Esophagus muscularis mucosa (tissue), 4 donors: ENCODE measurements around the gene CSTF3. TPM values are rescaled to one million over a fixed set of nuclear protein-coding genes. Genes with fewer than 3 reads are reported as not detected.

Source experiments
- DNase-seq: peaks from one replicate; pipeline ENCODE4 v3.0.0-alpha.2; 2017; ENCODE audit errors: extremely low spot score
- H3K27ac ChIP-seq, 4 donors: fragments of 200-600 bp; sonication (generic); replicated peaks in 1 of 4; 1 replicate in 3 of 4; 2 replicates in 1 of 4; pipeline ENCODE4 v1.5.1; 2016 to 2019; ENCODE audit warnings: mild to moderate bottlenecking in 1 of 4
- H3K27me3 ChIP-seq, 4 donors: fragments of 200-600 bp; sonication (generic); one replicate each; pipeline versions ENCODE4 v1.5.1 to v1.6.0; 2016 to 2019
- H3K36me3 ChIP-seq, 4 donors: fragments of 200-600 bp; sonication (generic); one replicate each; pipeline ENCODE4 v1.5.1; 2016 to 2019
- H3K4me1 ChIP-seq, 4 donors: fragments of 200-600 bp; sonication (generic); one replicate each; pipeline ENCODE4 v1.5.1; 2016 to 2019
- H3K4me3 ChIP-seq, 4 donors: fragments of 200-600 bp; sonication (generic); 1 replicate in 2 of 4; 2 replicates in 2 of 4; pipeline ENCODE4 v1.5.1; 2016 to 2019; ENCODE audit warnings: mild to moderate bottlenecking in 4 of 4, moderate library complexity in 1 of 4
- H3K9me3 ChIP-seq, 4 donors: fragments of 200-600 bp; sonication (generic); 1 replicate in 3 of 4; 2 replicates in 1 of 4; pipeline ENCODE4 v1.5.1; 2016 to 2019
- EP300 ChIP-seq: sonication (generic); formaldehyde crosslinking; IDR thresholded peaks from one replicate; pipeline ENCODE4 v1.6.1; 2017; ENCODE audit warnings: antibody characterized with exemption
- POLR2A ChIP-seq: fragments of 450-650 bp; IDR thresholded peaks from one replicate; pipeline ENCODE4 v1.6.1; 2017; ENCODE audit warnings: antibody characterized with exemption, moderate library complexity, mild to moderate bottlenecking, low read depth
- POLR2AphosphoS5 ChIP-seq, 2 donors: sonication (generic); formaldehyde crosslinking; IDR thresholded peaks; one replicate each; pipeline ENCODE4 v1.6.1; 2017; ENCODE audit warnings: antibody characterized with exemption in 2 of 2
- WGBS: methylation state at CpG from one replicate; pipeline ENCODE4 v1.1.5; 2018; 5-methylcytosine and 5-hydroxymethylcytosine counted together
- intact Hi-C: fragments of 100-400 bp; cut with DNase I; formaldehyde crosslinking; loops from one replicate; pipeline ENCODE4 v1.15.1; 2023
- small RNA-seq, 3 donors: library from RNA; depleted of rRNA; stranded (forward); fragments of <200 nt; gene quantifications; one replicate each; pipeline ENCODE3, GENCODE V24; 2016
- total RNA-seq, 4 donors: library from RNA; depleted of rRNA; stranded (reverse); fragments of >200 nt; gene quantifications; one replicate each; pipeline versions ENCODE4 v1.1.0 to v1.2.1, GENCODE V29; 2016
- TF ChIP-seq, protein P1 (sequence below), 3 experiments: fragments of 200-600 bp in 2 of 3; fragments of 450-650 bp in 1 of 3; sonication (generic) in 2 of 3; IDR thresholded peaks; one replicate each; pipeline ENCODE4 v1.5.1; 2017 to 2019; ENCODE audit warnings: antibody characterized with exemption in 3 of 3, mild to moderate bottlenecking in 2 of 3, moderate library complexity in 1 of 3

The CSTF3 gene
- total RNA-seq, 4 donors from 2014 or later, result 7.1 to 12.5 (median 9.5) TPM

GRCh38 chr11:33040033-33040861 is 121.0 kb downstream of the CSTF3 start:
- DNase-seq, result no peak
- H3K27me3 ChIP-seq, result no peaks in the 10 kb centered on the region
- H3K4me3 ChIP-seq, result peak overlapping the region; percentile 91 to 100 (median 98)
- no peaks in the 10 kb centered on the region for H3K9me3 ChIP-seq
- TF ChIP-seq POLR2A (no peak), EP300 (no peak), POLR2AphosphoS5 (IDR thresholded peaks at IDR 0.05) (no peak)
- TF ChIP-seq, protein P1, sequence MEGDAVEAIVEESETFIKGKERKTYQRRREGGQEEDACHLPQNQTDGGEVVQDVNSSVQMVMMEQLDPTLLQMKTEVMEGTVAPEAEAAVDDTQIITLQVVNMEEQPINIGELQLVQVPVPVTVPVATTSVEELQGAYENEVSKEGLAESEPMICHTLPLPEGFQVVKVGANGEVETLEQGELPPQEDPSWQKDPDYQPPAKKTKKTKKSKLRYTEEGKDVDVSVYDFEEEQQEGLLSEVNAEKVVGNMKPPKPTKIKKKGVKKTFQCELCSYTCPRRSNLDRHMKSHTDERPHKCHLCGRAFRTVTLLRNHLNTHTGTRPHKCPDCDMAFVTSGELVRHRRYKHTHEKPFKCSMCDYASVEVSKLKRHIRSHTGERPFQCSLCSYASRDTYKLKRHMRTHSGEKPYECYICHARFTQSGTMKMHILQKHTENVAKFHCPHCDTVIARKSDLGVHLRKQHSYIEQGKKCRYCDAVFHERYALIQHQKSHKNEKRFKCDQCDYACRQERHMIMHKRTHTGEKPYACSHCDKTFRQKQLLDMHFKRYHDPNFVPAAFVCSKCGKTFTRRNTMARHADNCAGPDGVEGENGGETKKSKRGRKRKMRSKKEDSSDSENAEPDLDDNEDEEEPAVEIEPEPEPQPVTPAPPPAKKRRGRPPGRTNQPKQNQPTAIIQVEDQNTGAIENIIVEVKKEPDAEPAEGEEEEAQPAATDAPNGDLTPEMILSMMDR (IDR thresholded peaks at IDR 0.05), result no peak
- H3K36me3 ChIP-seq, result peaks cover 12 to 23% (median 14%) of the 10 kb centered on the region in 4 donors
- intact Hi-C loops, result no loop called here
- H3K27ac ChIP-seq, result peak overlapping the region; percentile 98 to 99 (median 99)
- peaks cover 6 to 24% (median 19%) of the 10 kb centered on the region in 4 donors for H3K4me1 ChIP-seq
- 5% methylated on average over 27 of the region's 30 CpGs for WGBS

DNA sequence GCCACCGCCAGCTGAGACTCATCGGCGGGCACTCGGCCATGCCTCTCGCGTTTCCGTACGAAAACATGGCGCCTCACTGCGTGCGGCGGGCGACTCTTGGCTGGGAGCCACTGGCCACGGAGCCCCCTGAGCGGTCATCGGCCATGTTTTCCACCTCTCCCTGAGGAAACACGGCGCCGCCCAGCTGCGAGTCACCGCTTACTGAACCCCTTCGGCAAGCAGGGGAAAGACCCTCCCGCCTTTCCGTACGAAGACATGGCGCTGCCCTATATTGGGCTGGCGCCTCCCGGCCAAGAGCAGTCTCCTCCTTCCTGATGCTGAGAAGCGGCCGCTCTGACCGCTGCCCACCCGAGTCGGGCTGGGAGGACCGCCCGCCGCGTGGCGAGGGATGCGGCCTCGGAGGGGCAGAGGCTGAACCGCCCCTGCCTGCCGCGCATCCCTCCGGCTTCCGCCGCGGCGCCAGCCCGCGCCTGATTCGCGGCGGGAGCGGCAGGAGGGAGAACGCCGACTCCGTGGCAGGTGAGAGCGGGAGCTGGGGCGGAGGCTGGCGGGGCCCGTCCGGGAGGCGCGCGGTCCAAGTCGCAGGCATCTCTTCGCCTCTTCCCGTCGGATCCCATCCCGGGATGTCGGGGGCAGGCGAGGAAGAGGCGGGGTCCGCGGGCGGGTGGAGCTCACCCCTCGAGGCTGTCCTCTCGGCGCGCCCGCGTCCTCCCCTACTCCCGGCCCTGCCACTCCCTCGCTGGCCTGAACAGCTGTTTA is 121.8 kb downstream of the CSTF3 start, which contains the start of gene TCP11L1:
TCP11L1 (plus strand) TSS at position 299 of the 759 bp plus-strand sequence. CDS start 4,202 bp downstream, outside the sequence.
- intact Hi-C loops, result loop anchor here (5.0 kb wide), 1 partner anchor 147 kb away; the partner anchor contains the start of gene QSER1
- peak; percentile 97 for DNase-seq
- H3K9me3 ChIP-seq, result no peaks in the 10 kb centered on the region
- H3K4me3 ChIP-seq, result peak within 1 kb of the TSS; percentile 91 to 100 (median 98)
- TF ChIP-seq POLR2AphosphoS5 (IDR thresholded peaks at IDR 0.05), result peak; percentile 80 to 85
- no peak for TF ChIP-seq EP300
- H3K4me1 ChIP-seq, result peaks cover 6 to 24% (median 19%) of the 10 kb centered on the region in 4 donors
- no peaks in the 10 kb centered on the region for H3K27me3 ChIP-seq
- H3K27ac ChIP-seq, result peak within 1 kb of the TSS; percentile 98 to 99 (median 99)
- WGBS, result 0% methylated on average over 21 of the region's 84 CpGs
- peaks cover 4 to 15% (median 8%) of the 10 kb centered on the region in 4 donors for H3K36me3 ChIP-seq

GRCh38 chr11:33035011-33035410 is 126.3 kb downstream of the CSTF3 start:
- Histone ChIP-seq H3K9me3 (no peaks in the 10 kb centered on the region), H3K4me1 (peaks cover 0 to 4% (median 1%) of the 10 kb centered on the region in 4 donors), H3K4me3 (no peak overlapping the region), H3K27me3 (no peaks in the 10 kb centered on the region), H3K36me3 (peaks cover 0 to 3% (median 0%) of the 10 kb centered on the region in 4 donors), H3K27ac (no peak overlapping the region)
- DNase-seq, result no peak
- no peak for TF ChIP-seq POLR2AphosphoS5 (IDR thresholded peaks at IDR 0.05)
- TF ChIP-seq POLR2A, result no peak
- TF ChIP-seq, protein P1 (IDR thresholded peaks at IDR 0.05), result no peak
- TF ChIP-seq EP300, result no peak
- WGBS, result 100% methylated on average over 1 of the region's 1 CpG
- intact Hi-C loops, result loop anchor here (5.0 kb wide), 1 partner anchor 143 kb away; the partner anchor contains the start of gene QSER1

Small RNAs within 50 kb of the gene (small RNA-seq; reads per million reads assigned to genes)
- 0 reads per million in 3 donors for gene RF00019

Other genes starting within 250 kb of the CSTF3 start
- gene DEPDC7, start 145.6 kb downstream of the CSTF3 start, total RNA-seq, result 1 to 10 TPM; 1.3 to 2.3 (median 1.8) TPM
- 10 to 100 TPM; 39.6 to 66.0 (median 58.3) TPM for gene TCP11L1, start 121.9 kb downstream of the CSTF3 start, total RNA-seq
- gene HIPK3, start 95.9 kb upstream of the CSTF3 start, total RNA-seq, result 100 to 1,000 TPM; 244 to 362 (median 344) TPM
- under 1 TPM; under 0.01 to 0.52 (median 0.22) TPM for gene KIAA1549L, start 214.6 kb upstream of the CSTF3 start, total RNA-seq